HG02588 (cell line): ENCODE measurements around the gene GPC1.
"Not testable (repeated sequence)": the region's sequence is repeated elsewhere in the genome, so short reads cannot be mapped to it uniquely, and the experiment has no call there.

ENCODE experiments used
- ATAC-seq: cut with Tn5 transposase; IDR thresholded peaks from one replicate; pipeline ENCODE4 v1.9.1; 2021; ENCODE audit warnings: mild to moderate bottlenecking, moderate library complexity; ENCODE audit not compliant: unreplicated experiment

Gene GPC1

GRCh38 chr2:240494194-240494793, 58.8 kb downstream of the GPC1 start:
- ATAC-seq, result no peak

- ATAC-seq, result not testable (repeated sequence)
These were observed 59.5 kb downstream of the GPC1 start for GRCh38 chr2:240494942-240495341.

DNA sequence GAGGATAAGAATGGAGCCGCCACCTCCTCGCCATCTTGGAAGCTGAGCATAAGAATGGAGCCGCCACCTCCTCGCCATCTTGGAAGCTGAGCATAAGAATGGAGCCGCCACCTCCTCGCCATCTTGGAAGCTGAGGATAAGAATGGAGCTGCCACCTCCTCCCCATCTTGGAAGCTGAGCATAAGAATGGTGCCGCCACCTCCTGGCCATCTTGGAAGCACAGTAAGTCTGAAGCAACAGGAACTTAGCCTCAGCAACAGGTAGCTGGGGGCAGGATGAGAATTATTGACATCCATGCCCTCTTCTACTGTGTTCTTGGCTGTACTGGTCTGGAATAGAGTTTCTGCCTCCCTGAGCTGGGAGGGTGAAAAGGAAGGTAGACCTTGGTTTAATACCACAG, 61.6 kb downstream of the GPC1 start:
- not testable (repeated sequence) for ATAC-seq

DNA sequence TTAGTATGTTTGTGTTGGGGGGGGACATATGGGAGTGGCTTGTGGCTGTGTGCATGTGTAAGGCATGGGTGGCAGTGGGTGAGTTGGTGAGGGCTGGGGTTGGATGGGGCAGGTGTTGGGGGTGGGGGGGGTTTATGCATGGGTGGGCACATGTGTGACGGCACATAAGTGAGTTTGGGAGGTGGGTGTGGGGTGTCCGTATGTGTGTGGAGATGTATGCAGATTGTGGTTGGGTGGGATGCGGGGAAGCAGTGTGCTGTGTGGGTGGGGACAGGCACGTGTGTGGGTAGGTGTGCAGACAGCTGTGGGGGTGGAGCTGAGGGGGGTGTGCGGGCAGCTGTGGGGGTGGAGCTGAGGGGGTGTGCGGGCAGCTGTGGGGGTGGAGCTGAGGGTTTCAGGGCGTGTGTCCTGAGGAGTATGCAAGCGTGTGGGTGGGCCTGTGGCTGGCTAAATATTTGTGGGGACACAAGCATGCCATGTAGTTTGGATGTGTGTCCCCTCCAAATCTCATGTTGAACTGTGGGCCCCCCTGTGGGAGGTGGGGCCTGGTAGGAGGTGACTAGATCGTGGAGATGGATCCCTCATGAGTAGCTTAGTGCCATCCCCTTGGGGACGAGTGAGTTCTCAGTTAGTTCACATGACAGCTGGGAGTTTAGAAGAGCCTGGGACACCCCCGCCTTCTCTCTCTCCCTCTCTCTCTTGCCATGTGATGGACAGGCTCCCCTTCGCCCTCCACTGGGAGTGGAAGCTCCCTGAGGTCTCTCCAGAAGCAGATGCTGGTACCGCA, 62.9 kb downstream of the GPC1 start:
- ATAC-seq, result no peak

GRCh38 chr2:240498958-240499260, 63.4 kb downstream of the GPC1 start:
- ATAC-seq, result no peak

DNA sequence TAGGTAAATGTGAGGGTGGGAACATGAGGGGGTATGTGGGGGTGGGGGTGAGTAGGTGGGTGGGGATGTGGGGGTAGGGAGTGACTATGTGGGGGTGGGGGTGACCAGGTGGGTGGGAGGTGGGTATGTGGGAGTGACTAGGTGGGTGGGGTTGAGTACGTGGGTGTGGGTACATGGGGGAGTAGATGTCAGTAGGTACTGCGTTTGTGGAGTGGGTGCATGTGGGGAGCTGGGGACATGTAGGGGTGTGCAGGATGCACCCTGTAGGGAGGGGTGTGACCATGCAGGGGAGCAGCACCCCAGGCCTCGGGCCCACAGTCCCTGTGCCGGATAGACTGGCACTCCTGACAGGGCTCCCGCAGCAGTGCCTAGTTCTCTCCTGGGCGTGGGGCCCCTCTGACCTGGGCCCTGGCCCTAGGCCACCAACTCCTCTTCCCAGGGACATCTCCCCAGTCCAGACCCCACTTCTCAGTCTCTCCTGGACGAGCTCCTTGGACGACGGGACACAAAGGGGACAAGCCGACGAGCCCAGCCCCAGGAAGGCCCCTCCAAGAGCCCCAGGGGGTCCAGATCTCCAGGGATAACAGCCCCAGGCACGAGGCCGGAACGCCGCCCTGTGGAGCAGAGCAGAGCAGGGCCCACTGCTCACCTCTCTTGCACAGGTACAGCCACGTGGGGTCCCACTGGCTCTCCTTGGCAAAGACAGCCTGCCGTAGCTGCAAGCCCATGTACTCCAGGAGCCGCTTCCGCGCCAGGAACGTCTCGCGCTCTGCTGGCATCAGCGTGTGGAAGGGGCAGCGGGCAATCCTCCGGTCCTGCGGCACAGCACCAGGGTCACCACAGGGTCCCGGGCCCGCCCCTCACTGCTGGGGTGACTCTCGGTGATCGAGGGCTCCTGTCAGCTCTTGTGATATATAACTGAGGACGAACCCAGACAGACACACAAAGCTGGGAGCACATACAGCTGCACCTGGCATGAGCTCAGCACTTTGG, 64.1 kb downstream of the GPC1 start:
- no peak for ATAC-seq

DNA sequence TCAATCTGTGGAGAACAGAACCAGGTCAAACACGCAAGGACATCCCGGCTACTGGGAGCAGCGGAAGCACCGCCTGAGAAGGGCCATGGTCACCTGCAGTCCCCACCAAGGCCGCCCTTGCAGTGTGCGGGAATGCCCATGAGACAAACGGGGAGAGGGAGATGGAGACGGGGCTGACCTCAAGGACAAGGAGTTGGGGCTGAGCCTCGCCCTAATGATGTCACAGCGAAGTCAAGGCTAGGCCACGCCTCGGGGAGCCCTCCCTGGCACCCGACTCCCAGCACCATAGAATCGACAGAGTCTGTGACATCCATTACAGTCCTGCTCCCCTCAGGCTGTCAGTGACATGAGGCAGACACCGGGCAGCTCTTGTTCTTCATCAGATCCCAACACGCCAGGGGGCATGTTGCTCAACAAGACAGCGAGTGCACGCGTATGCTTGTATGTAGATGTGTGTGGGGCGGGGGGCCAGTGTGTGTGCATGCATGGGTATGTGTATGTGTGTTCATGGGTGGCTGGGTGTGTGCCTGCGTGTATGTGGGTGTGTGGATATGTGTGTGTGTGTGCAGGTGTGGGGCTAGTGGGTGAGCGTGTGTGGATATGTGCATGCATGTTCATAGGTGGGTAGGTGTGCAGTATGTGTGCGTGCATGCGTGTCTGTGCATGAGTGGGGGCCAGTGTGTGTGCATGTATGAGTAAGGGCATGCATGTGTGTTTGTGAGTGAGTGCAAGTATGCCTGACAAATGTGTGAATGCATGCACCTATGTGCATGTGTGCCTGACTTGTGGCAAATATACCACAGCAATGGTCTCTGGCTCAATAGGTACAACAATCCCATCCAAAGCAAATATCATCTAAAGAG, 65.3 kb downstream of the GPC1 start:
- ATAC-seq, result no peak

- no peak for ATAC-seq
These were observed 66.1 kb downstream of the GPC1 start for GRCh38 chr2:240501531-240501991.

DNA sequence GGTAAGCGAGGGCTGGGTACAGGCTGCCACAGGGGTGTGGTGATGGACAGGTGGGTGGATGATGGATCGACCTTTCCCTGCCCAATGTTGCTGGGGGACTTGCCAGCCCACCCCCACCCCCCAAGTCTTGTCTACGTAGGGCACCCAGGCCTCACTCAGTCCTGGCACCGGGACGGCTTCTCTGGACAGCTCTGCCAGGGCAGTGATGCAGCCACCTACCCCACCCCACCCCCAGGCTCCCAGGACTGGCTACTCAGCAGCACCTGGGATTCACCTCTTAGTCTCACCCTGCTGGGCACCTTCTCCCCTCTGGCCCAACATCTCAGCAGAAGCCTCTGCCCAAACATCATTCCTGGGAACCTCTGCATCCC, 66.6 kb downstream of the GPC1 start:
- no peak for ATAC-seq

DNA sequence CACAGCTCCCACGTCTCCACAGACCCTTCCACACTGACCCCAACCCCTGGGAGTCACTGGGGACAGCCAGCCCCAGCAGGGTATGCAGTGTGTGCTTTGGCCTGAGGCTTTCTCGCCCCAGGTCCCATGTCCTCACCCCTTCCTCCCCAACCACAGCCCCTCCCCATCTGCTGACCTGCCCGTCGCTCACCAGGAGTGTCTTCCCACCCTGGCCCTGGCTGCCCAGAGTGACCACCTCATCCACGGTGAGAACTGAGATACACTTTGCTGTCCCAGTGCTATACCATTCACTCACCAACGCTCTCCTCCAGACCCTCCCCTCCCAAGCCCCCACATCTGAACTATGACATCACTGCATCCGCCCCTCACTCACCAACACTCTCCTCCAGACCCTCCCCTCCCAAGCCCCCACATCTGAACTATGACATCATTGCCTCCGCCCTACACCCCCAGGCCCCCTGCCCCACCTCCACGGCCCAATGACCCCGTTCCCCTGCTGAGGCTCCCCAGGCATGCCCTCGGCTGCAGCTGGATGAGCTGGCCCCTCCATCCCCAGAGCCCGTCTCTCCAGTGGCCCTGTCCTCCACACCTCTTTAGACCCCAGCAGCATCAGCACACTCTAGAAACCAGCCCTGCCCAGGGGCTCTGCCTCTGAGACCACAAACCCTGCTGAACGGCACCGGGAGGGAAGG, 67.1 kb downstream of the GPC1 start:
- no peak for ATAC-seq

- no peak for ATAC-seq
These were observed 67.9 kb downstream of the GPC1 start for GRCh38 chr2:240503375-240503774.

DNA sequence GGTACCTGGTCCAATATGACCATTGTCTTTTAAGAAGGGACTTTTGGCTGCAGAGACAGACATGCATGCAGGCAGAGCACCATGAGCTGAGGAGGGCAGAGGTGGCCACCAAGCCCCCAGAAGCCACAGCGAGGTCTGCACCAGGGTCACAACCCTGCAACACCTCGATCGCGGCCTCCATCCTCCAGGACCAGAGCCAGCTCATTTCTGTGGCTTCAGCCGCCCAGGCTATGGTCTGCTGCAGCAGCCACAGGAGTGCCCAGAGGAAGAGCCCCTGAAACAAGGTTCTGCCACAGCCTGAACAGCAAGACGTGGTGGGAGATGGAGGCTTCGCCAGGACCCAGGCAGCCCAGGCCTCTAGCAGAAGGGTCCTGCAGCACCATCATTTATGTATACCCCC, 68.4 kb downstream of the GPC1 start:
- no peak for ATAC-seq

- ATAC-seq, result no peak
These were observed 70.4 kb downstream of the GPC1 start for GRCh38 chr2:240505910-240506309.

- no peak for ATAC-seq
These were observed 71.1 kb downstream of the GPC1 start for GRCh38 chr2:240506406-240507059.

- no peak for ATAC-seq
These were observed 71.8 kb downstream of the GPC1 start for GRCh38 chr2:240507060-240507777.

DNA sequence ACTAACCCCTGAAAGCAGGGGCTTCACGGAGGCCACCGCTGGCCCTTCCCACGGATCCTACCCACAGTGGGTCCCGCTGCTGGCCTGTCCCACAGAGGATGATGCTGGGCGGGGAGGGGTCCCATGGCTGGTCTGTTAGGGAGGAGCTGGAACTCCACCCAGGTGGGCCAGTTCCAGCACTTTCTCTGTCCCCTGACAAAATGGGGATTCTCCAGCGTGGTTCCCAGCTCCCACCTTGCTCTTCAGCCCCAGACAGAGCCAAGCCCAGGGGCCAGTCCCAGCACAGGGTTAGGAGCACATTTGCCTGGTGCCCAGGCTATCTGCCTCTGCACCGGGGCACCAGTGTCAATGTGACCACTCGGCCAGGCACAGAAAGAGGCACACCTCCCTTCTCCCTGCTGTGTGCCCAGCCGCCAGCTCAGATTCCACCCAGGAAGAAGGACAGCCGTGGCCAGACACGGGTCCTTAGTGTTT, 72.4 kb downstream of the GPC1 start:
- no peak for ATAC-seq

DNA sequence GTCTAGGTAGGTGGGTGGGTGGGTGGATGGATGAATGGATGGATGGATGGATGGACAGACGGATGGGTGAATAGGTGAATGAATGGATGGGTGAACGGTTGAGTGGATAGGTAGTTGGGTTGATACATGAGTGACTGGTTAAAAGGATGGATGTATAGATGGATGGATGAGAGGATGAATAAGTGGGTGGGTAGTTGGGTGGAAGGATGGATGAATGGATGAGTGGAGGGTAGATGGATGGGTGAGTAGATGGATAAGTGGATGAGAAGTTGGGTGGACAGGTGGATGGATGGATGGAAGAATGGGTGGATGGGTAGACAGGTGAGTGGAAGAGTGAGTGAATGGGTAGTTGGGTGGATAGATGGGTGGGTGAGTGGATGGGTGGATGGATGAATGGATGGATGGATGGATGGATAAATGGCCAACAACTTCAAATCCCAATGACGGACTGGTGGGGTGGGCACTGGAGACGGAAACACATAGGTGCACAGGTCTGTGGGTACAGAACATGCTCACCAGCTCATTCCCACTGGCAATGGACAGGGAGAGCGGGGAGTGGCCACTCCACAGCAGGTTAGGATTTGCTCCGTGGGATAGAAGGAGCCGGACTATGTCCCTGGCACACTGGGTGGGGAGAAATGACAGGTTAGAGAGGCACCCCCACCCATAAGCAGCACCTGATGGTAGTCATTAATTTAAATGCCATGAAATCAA, 73.5 kb downstream of the GPC1 start:
- ATAC-seq, result no peak
